SK-N-MC (cell line): Measurements from ENCODE around the gene HAGHL.

Experiments
- EZH2 ChIP-seq: fragments of 200-600 bp; sonication (generic); IDR thresholded peaks from one replicate; pipeline ENCODE4 v1.6.1; 2017; ENCODE audit warnings: antibody characterized with exemption
- FOXP2 ChIP-seq: optimal IDR thresholded peaks from 2 replicates; pipeline ENCODE3; 2011; ENCODE audit warnings: mild to moderate bottlenecking, moderate library complexity; ENCODE audit not compliant: insufficient read depth; ENCODE audit errors: extremely low read length, control extremely low read depth
- POLR2AphosphoS5 ChIP-seq: IDR thresholded peaks from 2 replicates; pipeline ENCODE4 v1.6.1; 2012; ENCODE audit warnings: mild to moderate bottlenecking, low read depth, low read length, borderline replicate concordance

DNA sequence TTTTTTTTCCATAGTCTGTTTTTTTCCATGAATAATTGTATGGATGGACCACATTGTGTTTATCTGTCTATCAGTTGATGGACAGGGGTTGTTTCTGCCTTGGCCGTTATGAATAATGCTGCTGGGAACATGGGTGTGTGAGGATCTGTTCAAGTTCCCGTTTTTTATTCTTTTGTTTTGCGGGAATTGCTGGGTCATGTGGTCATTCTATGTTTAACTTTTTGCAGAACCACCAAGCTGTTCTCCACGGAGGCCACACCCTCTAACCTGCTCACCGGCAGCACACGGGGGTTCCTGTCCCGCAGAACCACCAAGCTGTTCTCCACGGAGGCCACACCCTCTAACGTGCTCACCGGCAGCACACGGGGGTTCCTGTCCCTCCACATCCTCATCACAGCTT, 27.8 kb downstream of the HAGHL start:
- no peak for TF ChIP-seq POLR2AphosphoS5
- TF ChIP-seq EZH2, result no peak
- TF ChIP-seq FOXP2, result no peak
